DND-41 (cell line): ENCODE data around the gene DDX5.

Experiments used
- ATAC-seq: fragments of 200-7000 bp; cut with Tn5 transposase; 3 replicates; pipeline ENCODE4 v1.9.1; 2021; ENCODE audit warnings: low read depth; ENCODE audit not compliant: insufficient read depth
- DNase-seq: peaks from one replicate; pipeline ENCODE4 v3.0.0-alpha.2; 2020
- H2AFZ ChIP-seq: 2 replicates; pipeline ENCODE4 v1.6.0; 2012; ENCODE audit warnings: low read depth, low read length
- H3K27ac ChIP-seq: 2 replicates; pipeline ENCODE4 v1.5.1; 2012; ENCODE audit warnings: low read length, inconsistent platforms
- H3K27me3 ChIP-seq: fragments of 200-600 bp; sonication (generic); 2 replicates; pipeline ENCODE4 v1.6.0; 2012; ENCODE audit warnings: low read length, mild to moderate bottlenecking, inconsistent platforms; ENCODE audit not compliant: insufficient read depth, poor library complexity
- H3K36me3 ChIP-seq: 2 replicates; pipeline ENCODE4 v1.5.1; 2012; ENCODE audit warnings: low read length, inconsistent platforms; ENCODE audit not compliant: insufficient read depth
- H3K4me1 ChIP-seq: 2 replicates; pipeline ENCODE4 v1.5.1; 2012; ENCODE audit warnings: mild to moderate bottlenecking, low read length; ENCODE audit not compliant: insufficient read depth
- H3K4me2 ChIP-seq: 2 replicates; pipeline ENCODE4 v1.6.0; 2012; ENCODE audit warnings: mild to moderate bottlenecking, moderate library complexity, low read length, inconsistent platforms; ENCODE audit not compliant: insufficient read depth
- H3K4me3 ChIP-seq, 2 experiments: fragments of 200-600 bp in 1 of 2; shearing (Covaris generic) in 1 of 2; 2 replicates each; pipeline ENCODE4 v1.5.1; 2012 to 2016; ENCODE audit warnings: inconsistent platforms in 2 of 2, low read length in 2 of 2, mild to moderate bottlenecking in 2 of 2, low read depth in 1 of 2, moderate library complexity in 1 of 2
- H3K79me2 ChIP-seq: 2 replicates; pipeline ENCODE4 v1.6.0; 2012; ENCODE audit warnings: low read length, inconsistent platforms; ENCODE audit not compliant: insufficient read depth
- H3K9ac ChIP-seq: 2 replicates; pipeline ENCODE4 v1.6.0; 2012; ENCODE audit warnings: low read depth, mild to moderate bottlenecking, inconsistent platforms, low read length, moderate library complexity
- H3K9me3 ChIP-seq: 2 replicates; pipeline ENCODE4 v1.5.1; 2012; ENCODE audit warnings: low read length, moderate library complexity, mild to moderate bottlenecking, inconsistent platforms; ENCODE audit not compliant: insufficient read depth, severe bottlenecking
- H4K20me1 ChIP-seq: 2 replicates; pipeline ENCODE4 v1.6.0; 2012; ENCODE audit warnings: low read length; ENCODE audit not compliant: insufficient read depth
- CTCF ChIP-seq: IDR thresholded peaks from 2 replicates; pipeline ENCODE4 v1.5.1; 2012; ENCODE audit warnings: borderline replicate concordance, low read length, moderate library complexity, mild to moderate bottlenecking; ENCODE audit not compliant: poor library complexity, severe bottlenecking; ENCODE audit errors: extremely low read depth
- EZH2 ChIP-seq: IDR thresholded peaks from 3 replicates; pipeline ENCODE4 v1.6.1; 2012; ENCODE audit warnings: borderline replicate concordance, low read depth, mild to moderate bottlenecking, moderate library complexity, low read length, inconsistent platforms; ENCODE audit not compliant: severe bottlenecking

DDX5 gene

GRCh38 chr17:64547319-64547718, 41.2 kb upstream of the DDX5 start:
- H4K20me1 ChIP-seq, result no peaks in the 10 kb centered on the region
- H3K4me1 ChIP-seq, result no peaks in the 10 kb centered on the region
- ATAC-seq (no peak), DNase-seq (no peak)
- peaks cover 82% of the 10 kb centered on the region for H3K36me3 ChIP-seq
- H2AFZ ChIP-seq, result no peak overlapping the region
- no peaks in the 10 kb centered on the region for H3K9me3 ChIP-seq
- no peak overlapping the region for H3K4me3 ChIP-seq
- H3K9ac ChIP-seq, result no peak overlapping the region
- H3K27me3 ChIP-seq, result no peaks in the 10 kb centered on the region
- no peak for TF ChIP-seq EZH2
- no peak for TF ChIP-seq CTCF
- H3K4me2 ChIP-seq, result no peak overlapping the region
- no peaks in the 10 kb centered on the region for H3K79me2 ChIP-seq
- no peak overlapping the region for H3K27ac ChIP-seq

DNA sequence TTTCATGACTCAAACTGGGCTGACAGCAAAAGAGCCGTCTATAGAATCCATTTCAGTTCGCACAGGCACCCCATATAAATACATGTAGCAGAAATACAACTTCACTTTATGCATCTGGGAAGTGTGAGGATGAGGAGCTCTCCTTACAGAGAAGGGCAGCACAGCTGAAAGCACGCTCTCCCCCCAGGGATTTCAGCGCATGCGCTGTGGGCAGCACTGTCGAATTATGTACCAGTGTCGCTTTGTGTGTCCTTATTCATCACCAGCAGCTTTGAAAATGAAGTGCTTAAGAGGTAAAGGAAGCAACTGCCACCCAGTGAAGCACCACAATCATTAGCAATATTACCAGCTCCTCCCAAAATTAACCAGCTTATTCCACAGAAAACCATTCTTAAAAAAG, 40.6 kb upstream of the DDX5 start:
- Histone ChIP-seq H3K79me2 (no peaks in the 10 kb centered on the region), H3K27me3 (no peaks in the 10 kb centered on the region), H3K9ac (no peak overlapping the region), H3K27ac (no peak overlapping the region), H3K4me3 (no peak overlapping the region), H3K4me2 (no peak overlapping the region), H3K9me3 (no peaks in the 10 kb centered on the region), H4K20me1 (no peaks in the 10 kb centered on the region), H3K36me3 (peaks cover 86% of the 10 kb centered on the region), H3K4me1 (no peaks in the 10 kb centered on the region), H2AFZ (no peak overlapping the region)
- DNase-seq (no peak), ATAC-seq (no peak)
- TF ChIP-seq CTCF (no peak), EZH2 (no peak)

DNA sequence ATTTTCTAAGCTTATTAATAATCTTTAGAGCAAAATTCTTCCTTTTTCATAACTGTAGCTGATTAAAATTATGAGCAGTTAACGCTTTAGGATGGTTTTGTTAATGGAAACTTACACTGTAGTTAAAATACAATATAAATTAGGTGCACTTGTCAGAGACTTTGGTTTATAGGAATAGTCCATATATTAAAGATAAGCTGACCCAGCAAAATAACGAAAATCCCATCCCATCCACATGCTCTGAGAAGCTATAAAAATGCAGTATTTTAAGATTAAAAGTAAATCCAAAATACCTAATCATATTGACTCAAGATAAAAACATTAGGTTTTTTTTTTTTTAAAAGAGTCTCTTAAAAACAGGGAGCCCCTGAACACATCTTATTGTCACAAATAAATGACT, 38.7 kb upstream of the DDX5 start:
- Histone ChIP-seq H3K27ac (no peak overlapping the region), H3K4me2 (no peak overlapping the region), H4K20me1 (no peaks in the 10 kb centered on the region), H3K9me3 (no peaks in the 10 kb centered on the region), H3K4me1 (no peaks in the 10 kb centered on the region), H3K36me3 (peaks cover 78% of the 10 kb centered on the region), H3K79me2 (no peaks in the 10 kb centered on the region), H3K4me3 (no peak overlapping the region), H2AFZ (no peak overlapping the region), H3K27me3 (no peaks in the 10 kb centered on the region), H3K9ac (no peak overlapping the region)
- no peak for ATAC-seq
- no peak for DNase-seq
- TF ChIP-seq CTCF, result no peak
- TF ChIP-seq EZH2, result no peak
